OCI-LY7 (cell line): Measurements from ENCODE around the gene TMEM41B. TPM values are rescaled to one million over a fixed set of nuclear protein-coding genes. Genes with fewer than 3 reads are reported as not detected.

ENCODE experiments used
- BruUV-seq: library from RNA; stranded (reverse); fragments of 400-500 nt; replicated peaks from 2 replicates; lab custom pipeline; 2021; lab: Mats Ljungman, UMichigan
- CTCF ChIA-PET: fragments of 300-600 bp; sonication (Branson Sonifier 250); formaldehyde crosslinking; loops from one replicate; lab custom pipeline; 2022; ENCODE audit warnings: antibody characterized with exemption; ENCODE audit not compliant: unreplicated experiment; lab: Charles Lee
- POLR2A ChIA-PET: fragments of 300-600 bp; sonication (Branson Sonifier 250); formaldehyde crosslinking; loops from one replicate; lab custom pipeline; 2022; ENCODE audit warnings: antibody characterized with exemption; lab: Charles Lee
- DNase-seq: peaks from one replicate; pipeline ENCODE4 v3.0.0-alpha.2; 2015; ENCODE audit warnings: low spot score
- H2AFZ ChIP-seq: fragments of 200-600 bp; sonication (generic), shearing (Covaris generic); 2 replicates; pipeline ENCODE4 v1.6.1; 2014; ENCODE audit warnings: mild to moderate bottlenecking, antibody characterized with exemption, low read length, moderate library complexity
- H3K27ac ChIP-seq: fragments of 200-600 bp; sonication (generic); 2 replicates; pipeline ENCODE4 v1.5.1; 2014; ENCODE audit warnings: mixed run types, low read depth, mild to moderate bottlenecking, moderate library complexity, low read length, inconsistent platforms; ENCODE audit not compliant: poor library complexity, severe bottlenecking
- H3K36me3 ChIP-seq: fragments of 200-600 bp; sonication (generic); 2 replicates; pipeline ENCODE4 v1.6.1; 2014; ENCODE audit warnings: mild to moderate bottlenecking, antibody characterized with exemption, low read length, moderate library complexity, mixed read lengths; ENCODE audit not compliant: insufficient read depth
- H3K4me1 ChIP-seq: fragments of 200-600 bp; sonication (generic); 2 replicates; pipeline ENCODE4 v1.5.1; 2014; ENCODE audit warnings: mild to moderate bottlenecking, low read length; ENCODE audit not compliant: insufficient read depth, poor library complexity, severe bottlenecking
- H3K4me2 ChIP-seq: fragments of 200-600 bp; sonication (generic); 2 replicates; pipeline ENCODE4 v1.6.1; 2014; ENCODE audit warnings: mild to moderate bottlenecking, low read length
- H3K4me3 ChIP-seq: fragments of 200-600 bp; sonication (generic); 2 replicates; pipeline ENCODE4 v1.5.1; 2014; ENCODE audit warnings: mild to moderate bottlenecking, low read depth, low read length; ENCODE audit not compliant: poor library complexity, severe bottlenecking
- H3K79me2 ChIP-seq: fragments of 200-600 bp; sonication (generic); 2 replicates; pipeline ENCODE4 v1.6.1; 2016; ENCODE audit warnings: low read depth, mild to moderate bottlenecking, low read length, moderate library complexity, mixed read lengths; ENCODE audit not compliant: insufficient read depth
- H3K9me2 ChIP-seq: fragments of 200-600 bp; sonication (generic); 2 replicates; pipeline ENCODE4 v1.6.1; 2016; ENCODE audit warnings: mild to moderate bottlenecking, low read length, mixed read lengths; ENCODE audit not compliant: insufficient read depth
- H3K9me3 ChIP-seq: fragments of 200-600 bp; sonication (generic); 2 replicates; pipeline ENCODE4 v1.6.1; 2014; ENCODE audit warnings: mild to moderate bottlenecking, mixed run types, low read length, mixed read lengths
- H4K20me1 ChIP-seq: fragments of 200-600 bp; sonication (generic); 2 replicates; pipeline ENCODE4 v1.6.1; 2014; ENCODE audit warnings: mild to moderate bottlenecking, antibody characterized with exemption, low read length, moderate library complexity, mixed read lengths; ENCODE audit not compliant: insufficient read depth
- EZH2phosphoT487 ChIP-seq: fragments of 200-600 bp; sonication (generic); IDR thresholded peaks from 2 replicates; pipeline ENCODE4 v1.6.1; 2018; ENCODE audit warnings: low read depth, borderline replicate concordance, mild to moderate bottlenecking, mixed run types, antibody characterized with exemption, low read length, moderate library complexity, mixed read lengths
- intact Hi-C: fragments of 100-400 bp; cut with micrococcal nuclease; formaldehyde crosslinking; loops from one replicate; pipeline ENCODE4 v1.10.0; 2022; ENCODE audit not compliant: unreplicated experiment
- total RNA-seq, 2 experiments: library from RNA; depleted of rRNA in 1 of 2; stranded (reverse); fragments of >200 nt in 1 of 2; shearing (Covaris generic) in 1 of 2; gene quantifications; 2 replicates each; pipeline ENCODE4 v1.2.3, GENCODE V29; 2014 to 2022
- TF ChIP-seq, protein P1 (sequence below): fragments of 200-600 bp; sonication (generic); conservative IDR thresholded peaks from 2 replicates; pipeline ENCODE4 v1.5.1; 2014; ENCODE audit warnings: mild to moderate bottlenecking, antibody characterized with exemption, low read length, moderate library complexity, mixed read lengths

Gene TMEM41B
- total RNA-seq, 2 experiments from 2014 or later = 44.3 to 46.9 TPM

DNA sequence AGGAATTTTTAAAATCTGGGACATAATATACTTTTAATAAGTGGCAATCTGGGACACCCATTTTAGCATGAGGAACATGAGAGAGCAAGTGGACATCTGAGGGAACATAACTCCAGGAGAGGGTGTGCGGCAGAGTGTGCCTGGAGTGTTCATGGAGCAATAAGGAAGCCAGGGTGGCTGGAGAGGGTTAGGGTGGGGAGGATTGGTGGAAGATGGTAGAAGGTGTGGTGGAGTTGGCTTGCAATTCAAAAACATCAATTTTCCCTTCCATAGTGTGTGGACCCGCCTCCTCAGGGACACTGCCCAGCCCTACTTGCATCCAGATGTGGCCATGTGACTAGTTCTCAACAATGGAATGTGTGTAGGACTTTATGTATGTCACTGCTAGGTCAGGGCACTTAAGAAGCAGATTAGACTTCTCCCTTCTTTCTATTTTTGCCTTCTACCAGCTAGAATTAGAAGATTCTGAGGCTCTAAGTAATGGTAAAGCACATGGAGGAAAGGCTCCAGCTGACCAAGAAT, 44.8 kb downstream of the TMEM41B start:
- ChIA-PET POLR2A (no interaction called here), CTCF (no interaction called here)
- H3K4me2 ChIP-seq = no peak overlapping the region
- H3K27ac ChIP-seq = no peak overlapping the region
- DNase-seq = no peak
- no peaks in the 10 kb centered on the region for H3K9me2 ChIP-seq
- no peak overlapping the region for H3K4me3 ChIP-seq
- no peaks in the 10 kb centered on the region for H3K9me3 ChIP-seq
- no peaks in the 10 kb centered on the region for H3K79me2 ChIP-seq
- no TSS peak for BruUV-seq
- H4K20me1 ChIP-seq = no peaks in the 10 kb centered on the region
- H2AFZ ChIP-seq = no peak overlapping the region
- no peaks in the 10 kb centered on the region for H3K36me3 ChIP-seq
- TF ChIP-seq, protein P1, sequence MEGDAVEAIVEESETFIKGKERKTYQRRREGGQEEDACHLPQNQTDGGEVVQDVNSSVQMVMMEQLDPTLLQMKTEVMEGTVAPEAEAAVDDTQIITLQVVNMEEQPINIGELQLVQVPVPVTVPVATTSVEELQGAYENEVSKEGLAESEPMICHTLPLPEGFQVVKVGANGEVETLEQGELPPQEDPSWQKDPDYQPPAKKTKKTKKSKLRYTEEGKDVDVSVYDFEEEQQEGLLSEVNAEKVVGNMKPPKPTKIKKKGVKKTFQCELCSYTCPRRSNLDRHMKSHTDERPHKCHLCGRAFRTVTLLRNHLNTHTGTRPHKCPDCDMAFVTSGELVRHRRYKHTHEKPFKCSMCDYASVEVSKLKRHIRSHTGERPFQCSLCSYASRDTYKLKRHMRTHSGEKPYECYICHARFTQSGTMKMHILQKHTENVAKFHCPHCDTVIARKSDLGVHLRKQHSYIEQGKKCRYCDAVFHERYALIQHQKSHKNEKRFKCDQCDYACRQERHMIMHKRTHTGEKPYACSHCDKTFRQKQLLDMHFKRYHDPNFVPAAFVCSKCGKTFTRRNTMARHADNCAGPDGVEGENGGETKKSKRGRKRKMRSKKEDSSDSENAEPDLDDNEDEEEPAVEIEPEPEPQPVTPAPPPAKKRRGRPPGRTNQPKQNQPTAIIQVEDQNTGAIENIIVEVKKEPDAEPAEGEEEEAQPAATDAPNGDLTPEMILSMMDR = no peak
- no peak for TF ChIP-seq EZH2phosphoT487
- H3K4me1 ChIP-seq = peaks cover under 1% of the 10 kb centered on the region
- intact Hi-C loops = no loop called here

GRCh38 chr11:9267680-9268079, 46.7 kb downstream of the TMEM41B start:
- TF ChIP-seq, protein P1 = no peak
- no peak for TF ChIP-seq EZH2phosphoT487
- Histone ChIP-seq H3K27ac (no peak overlapping the region), H3K79me2 (no peaks in the 10 kb centered on the region), H2AFZ (no peak overlapping the region), H3K4me3 (no peak overlapping the region), H4K20me1 (no peaks in the 10 kb centered on the region), H3K4me1 (peaks cover 9% of the 10 kb centered on the region), H3K4me2 (no peak overlapping the region), H3K36me3 (no peaks in the 10 kb centered on the region), H3K9me2 (no peaks in the 10 kb centered on the region), H3K9me3 (no peaks in the 10 kb centered on the region)
- ChIA-PET CTCF (no interaction called here), POLR2A (no interaction called here)
- no peak for DNase-seq
- no TSS peak for BruUV-seq
- intact Hi-C loops = no loop called here

GRCh38 chr11:9266926-9267325, 47.5 kb downstream of the TMEM41B start:
- Histone ChIP-seq H4K20me1 (no peaks in the 10 kb centered on the region), H3K4me3 (no peak overlapping the region), H3K36me3 (no peaks in the 10 kb centered on the region), H3K9me2 (no peaks in the 10 kb centered on the region), H3K9me3 (no peaks in the 10 kb centered on the region), H3K4me2 (no peak overlapping the region), H3K27ac (no peak overlapping the region), H3K4me1 (peaks cover 9% of the 10 kb centered on the region), H3K79me2 (no peaks in the 10 kb centered on the region), H2AFZ (no peak overlapping the region)
- intact Hi-C loops = no loop called here
- no peak for DNase-seq
- BruUV-seq = no TSS peak
- CTCF ChIA-PET = no interaction called here
- POLR2A ChIA-PET = no interaction called here
- TF ChIP-seq, protein P1 = no peak
